Measurements from ENCODE around the gene NUBPL. TPM values are rescaled to one million over a fixed set of nuclear protein-coding genes. Genes with fewer than 3 reads are reported as not detected.

NUBPL gene
- total RNA-seq, 2 experiments from 2014 or later = 9.0 to 17.5 TPM

GRCh38 chr14:31726337-31726736, 165.1 kb downstream of the NUBPL start:
- no peaks in the 10 kb centered on the region for H4K20me1 ChIP-seq (ENCODE audit: insufficient read depth, low read length)
- CTCF ChIA-PET (ENCODE audit: unreplicated experiment) = no interaction called here
- intact Hi-C loops (cut with micrococcal nuclease; ENCODE audit: unreplicated experiment) = no loop called here
- no peak overlapping the region for H3K4me3 ChIP-seq (ENCODE audit: low read depth, low read length, poor library complexity, severe bottlenecking)
- H3K27ac ChIP-seq (ENCODE audit: low read depth, low read length, poor library complexity, severe bottlenecking) = no peak overlapping the region
- no peaks in the 10 kb centered on the region for H3K9me3 ChIP-seq (ENCODE audit: low read length)
- no peaks in the 10 kb centered on the region for H3K79me2 ChIP-seq (ENCODE audit: insufficient read depth, low read depth, low read length)
- POLR2A ChIA-PET = interaction anchor here (0.5 to 1.5 kb wide), 2 partner anchors 11 to 292 kb away, joined by 6 to 7 read pairs; no protein-coding TSS in a partner anchor
- no peak overlapping the region for H3K4me2 ChIP-seq (ENCODE audit: low read length)
- no peaks in the 10 kb centered on the region for H3K4me1 ChIP-seq (ENCODE audit: insufficient read depth, low read length, poor library complexity, severe bottlenecking)
- TF ChIP-seq EZH2phosphoT487 (IDR thresholded peaks at IDR 0.05; ENCODE audit: borderline replicate concordance, low read depth, low read length) (no peak), CTCF (conservative IDR thresholded peaks at IDR 0.05; ENCODE audit: low read length) (no peak)
- H3K9me2 ChIP-seq (ENCODE audit: insufficient read depth, low read length) = no peaks in the 10 kb centered on the region
- no TSS peak for BruUV-seq (replicated peaks)
- DNase-seq (ENCODE audit: low spot score) = no peak
- no peak overlapping the region for H2AFZ ChIP-seq (ENCODE audit: low read length)
- no peaks in the 10 kb centered on the region for H3K36me3 ChIP-seq (ENCODE audit: insufficient read depth, low read length)

GRCh38 chr14:31727797-31728196, 166.6 kb downstream of the NUBPL start:
- Histone ChIP-seq H4K20me1 (ENCODE audit: insufficient read depth, low read length) (no peaks in the 10 kb centered on the region), H3K4me1 (ENCODE audit: insufficient read depth, low read length, poor library complexity, severe bottlenecking) (no peaks in the 10 kb centered on the region), H3K9me2 (ENCODE audit: insufficient read depth, low read length) (no peaks in the 10 kb centered on the region), H3K36me3 (ENCODE audit: insufficient read depth, low read length) (no peaks in the 10 kb centered on the region), H3K4me2 (ENCODE audit: low read length) (no peak overlapping the region), H3K79me2 (ENCODE audit: insufficient read depth, low read depth, low read length) (no peaks in the 10 kb centered on the region), H2AFZ (ENCODE audit: low read length) (no peak overlapping the region), H3K27ac (ENCODE audit: low read depth, low read length, poor library complexity, severe bottlenecking) (no peak overlapping the region), H3K4me3 (ENCODE audit: low read depth, low read length, poor library complexity, severe bottlenecking) (no peak overlapping the region), H3K9me3 (ENCODE audit: low read length) (no peaks in the 10 kb centered on the region)
- no peak for DNase-seq (ENCODE audit: low spot score)
- intact Hi-C loops (cut with micrococcal nuclease; ENCODE audit: unreplicated experiment) = no loop called here
- CTCF ChIA-PET (ENCODE audit: unreplicated experiment) = no interaction called here
- BruUV-seq (replicated peaks) = no TSS peak
- POLR2A ChIA-PET = interaction anchor here (1.5 kb wide), 1 partner anchor 10 kb away, joined by 7 read pairs; no protein-coding TSS in a partner anchor
- TF ChIP-seq EZH2phosphoT487 (IDR thresholded peaks at IDR 0.05; ENCODE audit: borderline replicate concordance, low read depth, low read length) (no peak), CTCF (conservative IDR thresholded peaks at IDR 0.05; ENCODE audit: low read length) (no peak)

- no peaks in the 10 kb centered on the region for H3K9me2 ChIP-seq (ENCODE audit: insufficient read depth, low read length)
- no peak overlapping the region for H3K4me2 ChIP-seq (ENCODE audit: low read length)
- CTCF ChIA-PET (ENCODE audit: unreplicated experiment) = no interaction called here
- POLR2A ChIA-PET = no interaction called here
- no peaks in the 10 kb centered on the region for H3K36me3 ChIP-seq (ENCODE audit: insufficient read depth, low read length)
- TF ChIP-seq EZH2phosphoT487 (IDR thresholded peaks at IDR 0.05; ENCODE audit: borderline replicate concordance, low read depth, low read length) (no peak), CTCF (conservative IDR thresholded peaks at IDR 0.05; ENCODE audit: low read length) (no peak)
- no peak overlapping the region for H2AFZ ChIP-seq (ENCODE audit: low read length)
- H3K4me1 ChIP-seq (ENCODE audit: insufficient read depth, low read length, poor library complexity, severe bottlenecking) = no peaks in the 10 kb centered on the region
- H3K9me3 ChIP-seq (ENCODE audit: low read length) = no peaks in the 10 kb centered on the region
- no peak overlapping the region for H3K27ac ChIP-seq (ENCODE audit: low read depth, low read length, poor library complexity, severe bottlenecking)
- no TSS peak for BruUV-seq (replicated peaks)
- DNase-seq (ENCODE audit: low spot score) = no peak
- no peaks in the 10 kb centered on the region for H4K20me1 ChIP-seq (ENCODE audit: insufficient read depth, low read length)
- no peaks in the 10 kb centered on the region for H3K79me2 ChIP-seq (ENCODE audit: insufficient read depth, low read depth, low read length)
- no peak overlapping the region for H3K4me3 ChIP-seq (ENCODE audit: low read depth, low read length, poor library complexity, severe bottlenecking)
- intact Hi-C loops (cut with micrococcal nuclease; ENCODE audit: unreplicated experiment) = no loop called here
Observed at GRCh38 chr14:31740688-31741087, 179.5 kb downstream of the NUBPL start.
